Measurements from ENCODE around the gene ZCRB1.

ZCRB1 gene

DNA sequence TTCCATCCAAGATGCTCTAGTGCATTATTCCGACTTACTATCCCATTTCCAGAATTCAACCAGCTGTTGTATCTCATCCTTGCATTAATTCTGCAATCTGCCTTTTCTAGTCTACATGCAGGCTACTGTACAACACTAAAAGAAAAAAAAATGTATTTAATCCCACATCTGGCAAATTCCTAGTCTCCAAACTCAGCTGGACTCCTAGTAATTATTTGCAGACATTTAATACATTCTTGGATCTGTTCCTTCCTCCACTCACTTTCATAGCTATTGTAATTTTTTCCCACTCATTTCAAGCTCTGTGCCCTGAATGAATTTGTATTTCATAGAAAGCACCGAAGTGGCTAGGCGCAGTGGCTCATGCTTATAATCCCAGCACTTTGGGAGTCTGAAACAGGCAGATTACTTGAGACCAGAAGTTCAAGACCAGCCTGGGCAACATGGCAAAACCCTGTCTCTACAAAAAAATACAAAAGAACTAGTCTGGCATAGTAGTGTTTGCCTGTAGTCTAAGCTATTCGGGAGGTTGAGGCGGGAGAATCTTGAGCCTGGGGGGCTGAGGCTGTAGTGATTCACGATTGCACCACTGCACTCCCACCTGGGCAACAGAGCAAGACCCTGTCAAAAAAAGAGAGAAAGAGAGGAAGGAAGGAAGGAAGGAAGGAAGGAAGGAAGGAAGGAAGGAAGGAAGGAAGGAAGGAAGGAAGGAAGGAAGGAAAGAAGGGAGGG, 48.3 kb downstream of the ZCRB1 start:
- no peak for ATAC-seq

DNA sequence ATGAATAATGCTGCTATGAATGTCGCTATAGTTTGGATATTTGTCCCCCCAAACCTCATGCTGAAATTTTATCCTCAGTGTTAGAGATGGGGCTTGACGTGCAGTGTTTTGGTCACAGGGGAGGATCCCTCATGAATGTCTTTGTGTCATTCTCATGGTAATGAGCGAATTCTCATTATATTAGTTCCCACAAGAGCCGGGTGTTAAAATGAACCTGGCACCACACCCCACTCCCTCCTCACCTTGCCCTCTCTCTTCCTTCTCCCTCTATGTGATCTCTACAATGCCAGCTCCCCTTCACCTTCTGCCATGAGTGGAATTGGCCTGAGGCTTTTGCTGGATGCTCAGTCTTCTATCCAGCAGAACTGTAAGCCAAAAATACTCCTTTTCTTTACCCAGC, 50.4 kb downstream of the ZCRB1 start:
- ATAC-seq: no peak

DNA sequence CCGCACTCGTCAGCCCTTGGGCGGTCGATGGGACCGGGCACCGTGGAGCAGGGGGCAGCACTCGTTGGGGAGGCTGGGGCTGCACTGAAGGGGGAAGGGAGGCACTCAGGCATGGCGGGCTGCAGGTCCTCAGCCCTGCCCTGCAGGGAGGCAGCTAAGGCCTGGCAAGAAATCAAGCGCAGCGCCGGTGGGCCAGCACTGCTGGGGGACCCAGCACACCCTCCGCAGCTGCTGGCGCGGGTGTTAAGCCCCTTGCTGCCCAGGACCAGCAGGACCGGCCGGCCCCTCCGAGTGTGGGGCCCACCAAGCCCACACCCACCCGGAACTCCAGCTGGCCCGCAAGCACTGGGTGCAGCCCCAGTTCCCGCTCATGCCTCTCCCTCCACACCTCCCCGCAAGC, 52.2 kb downstream of the ZCRB1 start:
- no peak for ATAC-seq

DNA sequence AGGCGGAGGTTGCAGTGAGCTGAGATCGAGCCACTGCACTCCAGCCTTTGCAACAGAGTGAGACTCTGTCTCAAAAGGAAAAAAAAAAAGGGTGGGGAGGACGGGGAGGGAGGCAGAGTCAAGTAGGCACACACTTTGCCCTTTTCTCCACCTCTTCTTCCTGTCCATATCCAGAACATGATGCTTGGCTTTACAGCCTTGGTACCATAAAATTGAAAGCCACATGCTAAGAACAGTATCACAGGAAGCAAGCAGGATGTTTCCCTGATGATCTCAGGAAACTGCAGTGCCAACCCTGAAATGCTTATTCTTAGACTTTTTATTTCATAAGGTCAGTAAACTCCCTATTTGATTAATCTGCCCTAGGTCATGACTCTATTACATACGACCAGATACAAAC, 55.3 kb downstream of the ZCRB1 start:
- no peak for ATAC-seq

DNA sequence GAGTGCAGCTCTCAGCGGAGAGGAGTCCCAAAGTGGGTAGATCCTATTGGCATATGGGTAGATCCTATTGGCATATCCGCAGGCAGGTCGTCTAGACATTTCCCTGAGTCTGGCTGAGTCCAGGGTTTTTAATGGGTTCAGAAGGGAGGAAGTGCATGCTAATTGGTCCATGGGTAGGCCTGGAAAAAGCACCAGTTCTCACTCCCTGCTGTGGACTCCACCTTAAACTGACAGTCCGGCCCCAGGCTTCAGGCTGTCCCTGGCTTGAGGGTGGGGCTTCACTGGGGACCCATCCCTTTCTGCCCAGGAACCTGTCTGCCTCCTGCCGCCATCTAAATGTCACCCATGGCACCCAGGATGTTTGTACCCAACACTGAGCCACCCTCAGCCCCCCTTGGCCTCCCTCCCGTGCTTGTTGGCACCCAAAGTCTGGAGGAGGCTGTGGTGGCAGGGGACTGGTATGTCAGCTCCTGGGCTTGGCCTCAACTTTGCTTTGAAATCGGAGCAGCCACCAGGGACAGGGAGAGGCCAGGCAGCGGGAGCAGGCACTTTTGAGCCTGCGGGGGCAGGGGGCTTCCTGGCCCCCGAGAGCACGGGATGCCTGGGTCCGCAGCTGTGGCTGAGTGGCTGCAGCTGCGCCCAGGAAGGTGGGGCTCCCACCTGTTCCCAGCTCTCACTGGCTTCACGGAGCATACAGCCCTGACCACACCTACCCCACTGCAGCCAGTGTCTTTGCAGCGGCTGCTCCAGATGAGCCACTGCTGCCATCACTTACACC, 58.3 kb downstream of the ZCRB1 start:
- ATAC-seq: no peak

DNA sequence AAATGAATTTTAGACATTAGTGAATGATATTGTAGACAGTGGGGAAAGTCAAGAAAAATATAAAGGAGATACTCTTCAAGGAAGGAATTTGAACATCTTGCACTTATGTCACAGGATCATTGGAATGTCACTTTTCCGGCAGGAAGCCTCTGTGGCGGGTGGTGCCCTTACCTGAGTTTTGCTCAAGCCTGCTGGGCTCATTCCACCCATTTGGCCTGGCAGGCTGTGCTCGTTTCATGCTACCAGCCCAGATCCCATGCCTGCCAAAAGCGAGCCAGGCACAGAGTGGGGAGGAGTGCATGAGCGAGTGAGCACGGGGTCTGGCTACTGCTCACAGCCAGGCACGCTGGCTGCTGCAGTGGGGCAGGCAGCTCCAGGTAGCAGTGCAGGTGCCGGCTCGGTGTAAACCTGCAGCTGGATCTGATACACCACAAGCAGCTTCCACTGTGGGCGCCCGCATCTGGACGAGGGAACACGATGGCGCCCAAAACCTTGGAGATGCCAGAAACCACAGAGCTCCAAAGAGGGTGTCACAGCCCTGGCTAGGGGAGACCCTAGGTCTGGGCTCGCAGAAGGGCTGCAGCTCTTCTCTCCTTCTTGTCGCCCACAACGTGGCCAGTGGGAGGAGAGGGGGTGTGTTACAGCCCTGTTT, 59.2 kb downstream of the ZCRB1 start:
- no peak for ATAC-seq

DNA sequence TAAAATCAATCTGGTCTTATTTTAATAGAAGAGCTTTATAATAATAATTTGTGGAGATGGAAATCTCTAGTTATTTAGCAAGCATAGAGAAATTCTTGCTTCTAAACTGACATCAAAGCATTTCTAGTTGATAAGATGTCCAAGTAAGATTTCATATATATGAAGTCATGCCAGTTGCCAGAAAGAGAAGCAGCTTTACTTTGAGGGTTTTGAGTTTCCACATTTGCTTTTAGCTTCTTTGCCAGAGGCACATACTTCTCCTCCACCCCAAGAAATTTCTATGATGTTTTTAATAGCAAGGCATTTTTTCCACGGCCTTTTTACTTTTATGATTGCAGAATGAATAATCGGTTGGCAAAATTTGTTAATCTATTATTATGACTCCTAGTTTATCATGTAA, 63.6 kb downstream of the ZCRB1 start:
- ATAC-seq: no peak
